ENCODE data around the gene CHERP. TPM values are rescaled to one million over a fixed set of nuclear protein-coding genes. Genes with fewer than 3 reads are reported as not detected.

Gene CHERP
- total and polyA plus RNA-seq, 2 of the 8 experiments (the other 6 are each of a cell fraction or from before 2014, with no cell fraction given): 13.9 to 73.7 TPM

- no peak overlapping the region for H3K27ac ChIP-seq (ENCODE audit: low read depth, low read length)
- POLR2A ChIA-PET (ENCODE audit: partially characterized antibody): no interaction called here
- no peaks in the 10 kb centered on the region for H3K23me2 ChIP-seq (ENCODE audit: low read depth, low read length)
- no peak overlapping the region for H3K18ac ChIP-seq (ENCODE audit: extremely low read depth, low read length)
- no peaks in the 10 kb centered on the region for H3K27me3 ChIP-seq (replicated peaks in 1 of 4; ENCODE audit: control insufficient read depth in 3 of 4, extremely low read depth in 1 of 4, insufficient read depth in 3 of 4, low read length in 3 of 4)
- H3K14ac ChIP-seq (ENCODE audit: insufficient read length): no peak overlapping the region
- H3K9me3 ChIP-seq (ENCODE audit: insufficient read depth in 2 of 2, low read depth in 1 of 2, low read length in 1 of 2): no peaks in the 10 kb centered on the region
- DNase-seq (ENCODE audit: low read depth in 1 of 2, low spot score in 2 of 2) (no peak), FAIRE-seq (no peak)
- peaks cover 2 to 20% (median 14%) of the 10 kb centered on the region in 4 experiments; a peak in 6 of 8 replicates for H3K36me3 ChIP-seq (ENCODE audit: control insufficient read depth in 2 of 4, insufficient read depth in 4 of 4, low read length in 3 of 4)
- H3K79me1 ChIP-seq (ENCODE audit: low read depth, low read length): no peaks in the 10 kb centered on the region; the same call in 1 of the 2 replicates
- H3K4me1 ChIP-seq (replicated peaks in 1 of 4; ENCODE audit: control insufficient read depth in 3 of 4, insufficient read depth in 4 of 4, low read length in 3 of 4): no peaks in the 10 kb centered on the region
- H3K23ac ChIP-seq (ENCODE audit: insufficient read length): no peak overlapping the region
- H4K91ac ChIP-seq (replicated peaks; ENCODE audit: insufficient read length, low read length): no peak overlapping the region
- no peaks in the 10 kb centered on the region for H3K79me2 ChIP-seq (ENCODE audit: control insufficient read depth in 1 of 2, insufficient read depth in 2 of 2, low read length in 2 of 2)
- no peak overlapping the region for H2AFZ ChIP-seq (ENCODE audit: low read length)
- no peak overlapping the region for H2BK5ac ChIP-seq (ENCODE audit: low read depth, low read length)
- CTCF ChIA-PET (ENCODE audit: partially characterized antibody): interaction anchor here (0.6 to 1.2 kb wide), 3 partner anchors 32 to 308 kb away, joined by 3 read pairs; no protein-coding TSS in a partner anchor
- H2BK20ac ChIP-seq (ENCODE audit: low read length): no peak overlapping the region
- peaks cover 0 to 4% of the 10 kb centered on the region in 2 experiments for H4K20me1 ChIP-seq (replicated peaks in 1 of 2; ENCODE audit: control insufficient read depth in 1 of 2, insufficient read depth in 2 of 2, low read length in 2 of 2)
- no peak overlapping the region for H4K5ac ChIP-seq (ENCODE audit: insufficient read length, low read depth, low read length)
- H2AK5ac ChIP-seq (ENCODE audit: low read depth, low read length): no peak overlapping the region
- no peak overlapping the region for H3K4me2 ChIP-seq (ENCODE audit: insufficient read depth in 1 of 2, low read depth in 2 of 2, low read length in 2 of 2)
- TF ChIP-seq ASH2L (IDR thresholded peaks at IDR 0.05; ENCODE audit: low read length) (no peak), CEBPB (IDR thresholded peaks at IDR 0.05; ENCODE audit: low read depth, low read length) (no peak), RFX5 (IDR thresholded peaks at IDR 0.05; ENCODE audit: borderline replicate concordance, low read depth, low read length) (no peak), SIX5 (IDR thresholded peaks at IDR 0.05; ENCODE audit: low read depth, low read length) (no peak), RNF2 (IDR thresholded peaks at IDR 0.05; ENCODE audit: borderline replicate concordance, low read depth, low read length, missing control alignments, poor library complexity, severe bottlenecking) (no peak), ATF2 (IDR thresholded peaks at IDR 0.05; ENCODE audit: low read length) (no peak), MAX (IDR thresholded peaks at IDR 0.05) (no peak), E2F6 (IDR thresholded peaks at IDR 0.05) (no peak), TAF7 (optimal IDR thresholded peaks at IDR 0.05; ENCODE audit: borderline replicate concordance, low read depth, low read length) (no peak), BACH1 (IDR thresholded peaks at IDR 0.05; ENCODE audit: low read length) (no peak), CBX8 (IDR thresholded peaks at IDR 0.05; ENCODE audit: borderline replicate concordance, low read depth, low read length) (no peak)
- H4K8ac ChIP-seq (ENCODE audit: extremely low read depth, insufficient read depth, low read length): no peak overlapping the region
- no peak overlapping the region for H3K56ac ChIP-seq (replicated peaks; ENCODE audit: insufficient read length, low read depth, low read length)
- no peak overlapping the region for H3K4ac ChIP-seq (replicated peaks; ENCODE audit: insufficient read length, low read depth, low read length)
- H3K4me3 ChIP-seq (ENCODE audit: extremely low read depth in 1 of 4, insufficient read depth in 2 of 4, low read depth in 3 of 4, low read length in 4 of 4): no peak overlapping the region
- H2BK120ac ChIP-seq (replicated peaks; ENCODE audit: low read depth, low read length): no peak overlapping the region
- no peak overlapping the region for H2BK15ac ChIP-seq (ENCODE audit: low read length)
- 83% methylated on average over 5 of the region's 8 CpGs; no CpG with 5 or more reads in 1 of the 2 experiments for WGBS, 2 experiments (ENCODE audit: extremely low coverage in 1 of 2, insufficient coverage in 1 of 2, insufficient read length in 1 of 2, insufficient replicate concordance in 2 of 2, low coverage in 1 of 2, low lambda C conversion rate in 2 of 2, missing lambda C conversion rate in 1 of 2)
- H3K9ac ChIP-seq (replicated peaks in 1 of 4; ENCODE audit: extremely low read depth in 1 of 4, low read depth in 3 of 4, low read length in 3 of 4): no peak overlapping the region
- H2BK12ac ChIP-seq (ENCODE audit: low read depth, low read length): no peak overlapping the region
These were observed 12.5 kb upstream of the CHERP start for GRCh38 chr19:16554776-16555175.

All from H1 (cell line).